M059J (cell line): ENCODE results near the gene UBALD1. TPM values are rescaled to one million over a fixed set of nuclear protein-coding genes. Genes with fewer than 3 reads are reported as not detected.

Experiments used
- total RNA-seq: library from RNA; depleted of rRNA; stranded (reverse); fragments of >200 nt; shearing (Covaris generic); gene quantifications from 2 replicates; pipeline ENCODE4 v1.2.3, GENCODE V29; 2014; rRNA removed

The UBALD1 gene
- total RNA-seq, 1 experiment from 2014 or later = 8.4 TPM

Other genes starting within 250 kb of the UBALD1 start
- 69.9 and 115 TPM in 2 replicates for gene VASN, start 243.0 kb downstream of the UBALD1 start, total RNA-seq
- 8.7 and 13.1 TPM in 2 replicates for gene CORO7, start 198.3 kb downstream of the UBALD1 start, total RNA-seq
- gene DNAJA3, start 189.0 kb downstream of the UBALD1 start, total RNA-seq = 68.2 and 69.0 TPM in 2 replicates
- 118 and 126 TPM in 2 replicates for gene NMRAL1, start 140.3 kb downstream of the UBALD1 start, total RNA-seq
- 54.5 and 86.1 TPM in 2 replicates for gene HMOX2, start 138.5 kb downstream of the UBALD1 start, total RNA-seq
- 16.0 and 20.9 TPM in 2 replicates for gene CDIP1, start 76.1 kb downstream of the UBALD1 start, total RNA-seq
- not detected in 2 replicates for gene C16orf96, start 58.5 kb downstream of the UBALD1 start, total RNA-seq
- gene MGRN1, start 9.9 kb upstream of the UBALD1 start, total RNA-seq = 30.9 and 46.2 TPM in 2 replicates
- gene NUDT16L1, start 78.7 kb upstream of the UBALD1 start, total RNA-seq = 21.1 and 25.7 TPM in 2 replicates
- gene ANKS3, start 119.4 kb upstream of the UBALD1 start, total RNA-seq = 9.3 and 15.8 TPM in 2 replicates
- gene DNAAF8, start 119.6 kb upstream of the UBALD1 start, total RNA-seq = 0.81 and 1.4 TPM in 2 replicates
- 7.1 and 13.3 TPM in 2 replicates for gene ZNF500, start 152.3 kb upstream of the UBALD1 start, total RNA-seq
- gene SEPTIN12, start 173.5 kb upstream of the UBALD1 start, total RNA-seq = not detected in 2 replicates
- not detected in 2 replicates for gene SMIM22, start 180.5 kb upstream of the UBALD1 start, total RNA-seq
- gene ROGDI, start 187.7 kb upstream of the UBALD1 start, total RNA-seq = 18.9 and 21.7 TPM in 2 replicates
- 24.9 and 42.0 TPM in 2 replicates for gene GLYR1, start 232.4 kb upstream of the UBALD1 start, total RNA-seq
- gene UBN1, start 232.6 kb upstream of the UBALD1 start, total RNA-seq = 22.8 and 48.3 TPM in 2 replicates